ENCODE data around the gene CTDNEP1. TPM values are rescaled to one million over a fixed set of nuclear protein-coding genes. Genes with fewer than 3 reads are reported as not detected.
A peak's percentile ranks its signal among the peaks of the same experiment; 100 is the strongest.

CTDNEP1 gene
- total RNA-seq, 1 donor from 2014 or later = 103 TPM

DNA sequence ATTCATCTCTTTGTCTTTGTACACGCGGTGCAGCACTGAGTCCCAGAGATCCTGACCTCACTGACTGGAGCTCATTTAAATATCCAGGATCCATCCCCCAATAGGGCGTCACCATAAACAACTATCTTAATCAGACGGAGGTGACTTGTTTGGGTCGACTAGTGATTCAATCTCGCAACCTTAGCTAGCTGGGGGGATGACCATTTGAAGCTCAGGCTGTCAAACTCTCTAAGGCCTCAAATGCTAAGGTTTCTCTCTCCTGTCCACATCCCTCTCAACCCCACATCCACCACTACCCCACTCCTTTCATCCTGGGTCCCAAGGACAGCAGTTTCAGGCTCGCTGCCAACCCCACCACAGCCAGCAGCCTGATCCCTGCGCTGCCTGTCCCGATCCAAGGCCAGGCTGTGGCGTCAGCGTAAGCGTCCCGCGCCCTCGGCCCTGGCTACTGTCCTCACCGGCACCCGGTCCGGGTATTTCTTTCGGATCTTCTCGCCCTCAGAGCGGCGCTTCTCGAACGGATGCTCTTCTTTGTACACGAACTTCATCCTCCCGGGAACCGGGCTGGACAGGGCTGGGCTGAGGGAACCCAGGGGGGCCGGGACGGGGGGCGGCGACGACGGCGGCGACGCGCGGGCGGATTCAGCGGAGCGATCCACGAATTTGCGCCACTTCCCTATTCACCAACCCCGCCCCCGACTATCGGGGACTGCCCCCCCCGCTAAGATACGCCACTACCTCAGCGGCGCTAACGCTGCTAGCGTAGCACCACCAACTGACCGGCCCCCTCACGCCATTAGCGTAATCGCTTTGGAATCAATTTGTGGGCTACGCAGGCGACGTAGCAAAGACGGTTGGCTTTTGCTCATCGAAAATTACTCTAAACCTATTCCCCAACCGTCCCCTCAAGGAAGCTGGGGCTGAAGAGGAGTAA, 9.5 kb downstream of the CTDNEP1 start, which contains the start of gene GABARAP:
TSS of gene GABARAP (minus strand) at position 667 of the 934 bp plus-strand sequence. CDS start at position 548, 119 bp downstream.
- Histone ChIP-seq H3K9ac (ENCODE audit: low read length) (peak within 1 kb of the TSS; percentile 99), H3K4me2 (ENCODE audit: low read length) (peak within 1 kb of the TSS; percentile 99), H2AFZ (ENCODE audit: low read depth, low read length) (peak within 1 kb of the TSS; percentile 96), H3K9me3 (ENCODE audit: insufficient read depth, low read depth, low read length) (no peaks in the 10 kb centered on the region), H3K27me3 (ENCODE audit: insufficient read depth, low read length) (no peaks in the 10 kb centered on the region), H3K4me1 (ENCODE audit: insufficient read depth, low read length) (peaks cover 23% of the 10 kb centered on the region), H3K27ac (ENCODE audit: low read depth, low read length) (peak within 1 kb of the TSS; percentile 98), H3K4me3 (ENCODE audit: insufficient read depth, low read depth, low read length) (peak within 1 kb of the TSS; percentile 92), H3K79me2 (ENCODE audit: insufficient read depth, low read length) (peaks cover 63% of the 10 kb centered on the region), H4K20me1 (ENCODE audit: insufficient read depth, low read length) (peaks cover 21% of the 10 kb centered on the region), H3K36me3 (ENCODE audit: insufficient read depth, low read length) (peaks cover 28% of the 10 kb centered on the region)
- Mint-ChIP-seq H3K36me3 (ENCODE audit: low read depth, unreplicated experiment) (peaks cover 8% of the 10 kb centered on the region), H3K4me3 (ENCODE audit: unreplicated experiment) (peak within 1 kb of the TSS; percentile 94), H3K4me1 (ENCODE audit: low read depth, unreplicated experiment) (peaks cover 14% of the 10 kb centered on the region), H3K9me3 (ENCODE audit: unreplicated experiment) (no peaks in the 10 kb centered on the region), H3K27ac (ENCODE audit: unreplicated experiment) (peak within 1 kb of the TSS; percentile 98), H3K27me3 (ENCODE audit: low read depth, unreplicated experiment) (no peaks in the 10 kb centered on the region)
- no peak for TF ChIP-seq EZH2 (IDR thresholded peaks at IDR 0.05; ENCODE audit: insufficient read depth, low read length)
- TF ChIP-seq, protein P1, sequence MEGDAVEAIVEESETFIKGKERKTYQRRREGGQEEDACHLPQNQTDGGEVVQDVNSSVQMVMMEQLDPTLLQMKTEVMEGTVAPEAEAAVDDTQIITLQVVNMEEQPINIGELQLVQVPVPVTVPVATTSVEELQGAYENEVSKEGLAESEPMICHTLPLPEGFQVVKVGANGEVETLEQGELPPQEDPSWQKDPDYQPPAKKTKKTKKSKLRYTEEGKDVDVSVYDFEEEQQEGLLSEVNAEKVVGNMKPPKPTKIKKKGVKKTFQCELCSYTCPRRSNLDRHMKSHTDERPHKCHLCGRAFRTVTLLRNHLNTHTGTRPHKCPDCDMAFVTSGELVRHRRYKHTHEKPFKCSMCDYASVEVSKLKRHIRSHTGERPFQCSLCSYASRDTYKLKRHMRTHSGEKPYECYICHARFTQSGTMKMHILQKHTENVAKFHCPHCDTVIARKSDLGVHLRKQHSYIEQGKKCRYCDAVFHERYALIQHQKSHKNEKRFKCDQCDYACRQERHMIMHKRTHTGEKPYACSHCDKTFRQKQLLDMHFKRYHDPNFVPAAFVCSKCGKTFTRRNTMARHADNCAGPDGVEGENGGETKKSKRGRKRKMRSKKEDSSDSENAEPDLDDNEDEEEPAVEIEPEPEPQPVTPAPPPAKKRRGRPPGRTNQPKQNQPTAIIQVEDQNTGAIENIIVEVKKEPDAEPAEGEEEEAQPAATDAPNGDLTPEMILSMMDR (IDR thresholded peaks at IDR 0.05; ENCODE audit: insufficient read depth, low read depth, low read length) = no peak
- DNase-seq (ENCODE audit: low read depth) (peak; percentile 82), FAIRE-seq (peak; percentile 76)

DNA sequence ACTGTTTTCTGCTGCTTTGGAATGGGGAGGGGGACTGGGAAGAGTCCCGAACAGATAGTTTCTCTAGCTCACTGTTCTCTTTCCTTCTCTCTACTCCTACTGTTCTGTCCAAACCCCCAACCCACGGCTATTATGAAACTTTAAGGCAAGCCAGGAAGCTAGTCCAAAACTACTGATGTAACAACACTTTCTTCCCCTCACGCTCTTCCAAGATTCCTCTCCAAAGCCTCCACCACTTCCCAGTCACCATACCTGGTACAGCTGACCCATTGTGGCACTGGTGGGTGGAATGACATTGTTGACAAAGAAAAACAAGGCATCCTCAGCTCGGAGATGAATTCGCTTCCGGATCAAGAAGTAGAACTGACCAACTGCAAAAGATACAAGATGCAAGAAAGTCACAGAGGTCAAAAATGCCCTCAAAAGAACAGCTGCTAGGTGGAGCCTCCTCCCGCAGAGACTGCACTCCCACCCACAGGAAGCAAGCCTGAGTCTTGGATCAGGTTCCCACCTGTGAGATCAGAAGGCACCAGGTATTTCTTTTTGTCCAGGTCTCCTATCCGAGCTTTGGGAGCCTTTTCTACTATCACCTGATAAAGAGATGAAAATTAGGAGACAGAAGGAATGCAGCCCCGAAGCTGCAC, 10.3 kb downstream of the CTDNEP1 start:
- H2AFZ ChIP-seq (ENCODE audit: low read depth, low read length) = no peak overlapping the region
- no peaks in the 10 kb centered on the region for H3K27me3 Mint-ChIP-seq (ENCODE audit: low read depth, unreplicated experiment)
- H3K79me2 ChIP-seq (ENCODE audit: insufficient read depth, low read length) = peaks cover 63% of the 10 kb centered on the region
- FAIRE-seq (no peak), DNase-seq (ENCODE audit: low read depth) (no peak)
- H3K4me1 Mint-ChIP-seq (ENCODE audit: low read depth, unreplicated experiment) = peaks cover 21% of the 10 kb centered on the region
- H3K4me1 ChIP-seq (ENCODE audit: insufficient read depth, low read length) = peaks cover 29% of the 10 kb centered on the region
- peak overlapping the region; percentile 99 for H3K9ac ChIP-seq (ENCODE audit: low read length)
- H3K4me3 ChIP-seq (ENCODE audit: insufficient read depth, low read depth, low read length) = peak overlapping the region; percentile 92
- H4K20me1 ChIP-seq (ENCODE audit: insufficient read depth, low read length) = peaks cover 23% of the 10 kb centered on the region
- no peaks in the 10 kb centered on the region for H3K9me3 Mint-ChIP-seq (ENCODE audit: unreplicated experiment)
- H3K36me3 Mint-ChIP-seq (ENCODE audit: low read depth, unreplicated experiment) = peaks cover 6% of the 10 kb centered on the region
- H3K9me3 ChIP-seq (ENCODE audit: insufficient read depth, low read depth, low read length) = no peaks in the 10 kb centered on the region
- H3K27ac ChIP-seq (ENCODE audit: low read depth, low read length) = peak overlapping the region; percentile 98
- peak overlapping the region; percentile 99 for H3K4me2 ChIP-seq (ENCODE audit: low read length)
- peak overlapping the region; percentile 94 for H3K4me3 Mint-ChIP-seq (ENCODE audit: unreplicated experiment)
- H3K27ac Mint-ChIP-seq (ENCODE audit: unreplicated experiment) = peak overlapping the region; percentile 98
- no peaks in the 10 kb centered on the region for H3K27me3 ChIP-seq (ENCODE audit: insufficient read depth, low read length)
- peaks cover 33% of the 10 kb centered on the region for H3K36me3 ChIP-seq (ENCODE audit: insufficient read depth, low read length)
- no peak for TF ChIP-seq EZH2 (IDR thresholded peaks at IDR 0.05; ENCODE audit: insufficient read depth, low read length)
- TF ChIP-seq, protein P1 (IDR thresholded peaks at IDR 0.05; ENCODE audit: insufficient read depth, low read depth, low read length) = no peak

All from astrocyte (in vitro differentiated cells and primary cell).